ENCODE data around the gene LETM1. TPM values are rescaled to one million over a fixed set of nuclear protein-coding genes. Genes with fewer than 3 reads are reported as not detected.

Gene LETM1
- total and polyA plus RNA-seq, 2 of the 13 experiments (the other 11 are each of a cell fraction or from before 2014, with no cell fraction given) = 9.7 to 41.6 TPM

DNA sequence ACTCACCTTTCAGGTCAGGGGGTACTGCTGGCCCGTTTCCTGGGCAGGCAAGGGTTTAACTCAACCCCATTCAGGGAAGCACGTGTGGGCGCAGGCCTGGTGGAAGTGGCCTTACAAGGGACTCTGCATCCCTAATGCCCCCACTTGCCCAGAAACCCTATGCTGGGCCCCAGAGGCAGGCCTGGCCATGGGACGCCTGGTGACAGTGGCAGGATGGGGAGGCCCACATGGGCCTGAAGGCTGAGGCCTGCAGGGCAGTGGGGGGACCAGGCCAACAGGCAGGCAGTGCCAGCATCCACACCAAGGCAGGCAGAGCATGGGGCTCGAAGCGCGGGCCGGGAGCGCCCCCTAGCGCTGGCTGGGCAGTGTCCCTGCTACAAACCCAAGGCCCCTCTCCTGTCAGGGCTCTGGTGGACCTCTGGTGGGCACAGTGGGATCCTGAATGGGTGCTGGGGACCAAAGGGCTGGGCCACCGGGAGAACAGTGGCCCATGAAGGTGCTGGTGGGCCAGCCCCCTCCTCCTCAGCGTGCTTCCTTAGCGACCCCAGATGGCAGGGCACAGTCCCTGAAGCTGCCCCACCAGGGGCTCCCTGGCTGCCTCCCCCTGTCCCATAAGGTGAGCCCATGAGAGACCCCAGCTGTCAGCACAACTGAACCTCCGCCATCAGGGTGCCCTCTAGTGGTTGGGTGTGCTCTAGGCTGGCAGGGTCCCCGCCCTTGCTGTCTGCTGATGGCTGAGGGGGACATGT is 46.0 kb downstream of the LETM1 start (continued):
- TF ChIP-seq TBP (CRISPR knock-in tag; IDR thresholded peaks at IDR 0.05) (no peak), HNRNPK (IDR thresholded peaks at IDR 0.05; ENCODE audit: low read depth, low read length, poor library complexity, severe bottlenecking) (no peak), JUND (CRISPR knock-in tag; IDR thresholded peaks at IDR 0.05) (no peak; the same call in 1 of the 2 replicates), ZNF569 (CRISPR knock-in tag; IDR thresholded peaks at IDR 0.05; ENCODE audit: borderline replicate concordance) (no peak), RORA (CRISPR knock-in tag; IDR thresholded peaks at IDR 0.05) (no peak), ZNF367 (CRISPR knock-in tag; IDR thresholded peaks at IDR 0.05; ENCODE audit: borderline replicate concordance) (no peak), CEBPG (CRISPR knock-in tag; IDR thresholded peaks at IDR 0.05) (no peak), ZNF616 (CRISPR knock-in tag; IDR thresholded peaks at IDR 0.05; ENCODE audit: low read depth) (no peak), NFE2L1 (CRISPR knock-in tag; IDR thresholded peaks at IDR 0.05; ENCODE audit: borderline replicate concordance) (no peak), ZBTB10 (CRISPR knock-in tag; IDR thresholded peaks at IDR 0.05; ENCODE audit: borderline replicate concordance) (0 out of 2 replicates have a peak, but pooled peaks have one; percentile 21), GATAD1 (CRISPR knock-in tag; IDR thresholded peaks at IDR 0.05) (peak; percentile 49; the same call in 1 of the 2 replicates), KLF6 (CRISPR knock-in tag; IDR thresholded peaks at IDR 0.05) (no peak), ZNF264 (CRISPR knock-in tag; IDR thresholded peaks at IDR 0.05) (no peak; the same call in 1 of the 2 replicates), HINFP (CRISPR knock-in tag; IDR thresholded peaks at IDR 0.05; ENCODE audit: low read depth) (peak; percentile 90), KLF16 (CRISPR knock-in tag; IDR thresholded peaks at IDR 0.05) (peak in 1 of 2 experiments; percentile 38; a peak in 1 of 4 replicates), RXRA (CRISPR knock-in tag; IDR thresholded peaks at IDR 0.05) (peak; percentile 47; the same call in 1 of the 2 replicates), YEATS2 (CRISPR knock-in tag; IDR thresholded peaks at IDR 0.05; ENCODE audit: borderline replicate concordance) (0 out of 2 replicates have a peak, but pooled peaks have one; percentile 32), KDM1A (CRISPR knock-in tag; IDR thresholded peaks at IDR 0.05) (no peak), KDM6A (CRISPR knock-in tag; IDR thresholded peaks at IDR 0.05; ENCODE audit: low read depth) (no peak), ZFY (CRISPR knock-in tag; IDR thresholded peaks at IDR 0.05) (peak; percentile 82), ZNF747 (CRISPR knock-in tag; IDR thresholded peaks at IDR 0.05; ENCODE audit: borderline replicate concordance) (0 out of 2 replicates have a peak, but pooled peaks have one; percentile 46)
- TF ChIP-seq, protein P1, sequence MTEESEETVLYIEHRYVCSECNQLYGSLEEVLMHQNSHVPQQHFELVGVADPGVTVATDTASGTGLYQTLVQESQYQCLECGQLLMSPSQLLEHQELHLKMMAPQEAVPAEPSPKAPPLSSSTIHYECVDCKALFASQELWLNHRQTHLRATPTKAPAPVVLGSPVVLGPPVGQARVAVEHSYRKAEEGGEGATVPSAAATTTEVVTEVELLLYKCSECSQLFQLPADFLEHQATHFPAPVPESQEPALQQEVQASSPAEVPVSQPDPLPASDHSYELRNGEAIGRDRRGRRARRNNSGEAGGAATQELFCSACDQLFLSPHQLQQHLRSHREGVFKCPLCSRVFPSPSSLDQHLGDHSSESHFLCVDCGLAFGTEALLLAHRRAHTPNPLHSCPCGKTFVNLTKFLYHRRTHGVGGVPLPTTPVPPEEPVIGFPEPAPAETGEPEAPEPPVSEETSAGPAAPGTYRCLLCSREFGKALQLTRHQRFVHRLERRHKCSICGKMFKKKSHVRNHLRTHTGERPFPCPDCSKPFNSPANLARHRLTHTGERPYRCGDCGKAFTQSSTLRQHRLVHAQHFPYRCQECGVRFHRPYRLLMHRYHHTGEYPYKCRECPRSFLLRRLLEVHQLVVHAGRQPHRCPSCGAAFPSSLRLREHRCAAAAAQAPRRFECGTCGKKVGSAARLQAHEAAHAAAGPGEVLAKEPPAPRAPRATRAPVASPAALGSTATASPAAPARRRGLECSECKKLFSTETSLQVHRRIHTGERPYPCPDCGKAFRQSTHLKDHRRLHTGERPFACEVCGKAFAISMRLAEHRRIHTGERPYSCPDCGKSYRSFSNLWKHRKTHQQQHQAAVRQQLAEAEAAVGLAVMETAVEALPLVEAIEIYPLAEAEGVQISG (CRISPR knock-in tag; IDR thresholded peaks at IDR 0.05) = peak; percentile 41; the same call in 1 of the 2 replicates
- TF ChIP-seq, protein P2, sequence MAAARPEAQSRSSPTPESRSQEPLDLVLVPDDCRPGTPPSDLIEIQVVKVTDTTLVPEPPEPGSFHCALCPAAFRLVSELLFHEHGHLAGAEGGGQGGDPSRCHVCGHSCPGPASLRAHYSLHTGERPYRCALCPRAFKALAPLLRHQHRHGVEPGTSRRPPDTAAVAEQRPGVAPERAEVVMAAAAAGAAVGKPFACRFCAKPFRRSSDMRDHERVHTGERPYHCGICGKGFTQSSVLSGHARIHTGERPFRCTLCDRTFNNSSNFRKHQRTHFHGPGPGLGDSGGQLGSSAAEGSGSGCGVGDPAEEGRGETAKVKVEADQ (CRISPR knock-in tag; IDR thresholded peaks at IDR 0.05; ENCODE audit: borderline replicate concordance) = no peak
